ENCODE data around the gene LIPC.

LIPC gene

GRCh38 chr15:58434334-58434875, 2.6 kb downstream of the LIPC start:
- no peak overlapping the region for H3K4me3 ChIP-seq (ENCODE audit: control insufficient read depth, low read depth, low read length)
- no peak for DNase-seq (ENCODE audit: low read depth)
- TF ChIP-seq CTCF (IDR thresholded peaks at IDR 0.05; ENCODE audit: control insufficient read depth, insufficient read depth, low read depth, low read length, missing control alignments): no peak

DNA sequence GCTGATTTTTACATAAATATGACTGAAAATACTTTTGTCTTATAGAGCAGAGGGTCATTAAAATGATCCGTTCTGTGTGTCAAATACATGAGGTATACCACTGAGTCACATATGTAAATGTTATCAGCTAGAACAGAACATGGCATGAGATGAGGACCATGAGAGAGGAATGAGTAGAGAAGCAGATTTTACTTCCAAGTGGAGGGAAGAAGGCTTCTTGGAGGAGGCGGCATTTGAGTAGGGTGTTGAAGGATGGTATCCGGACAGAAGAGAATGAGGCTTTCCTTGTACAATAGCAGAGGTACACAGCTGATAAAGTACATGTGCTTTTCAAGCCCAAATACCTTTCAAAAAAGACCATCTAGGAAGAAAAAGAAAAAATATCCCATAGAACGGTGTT, 4.8 kb downstream of the LIPC start:
- DNase-seq (ENCODE audit: low read depth): no peak
- H3K4me3 ChIP-seq (ENCODE audit: control insufficient read depth, low read depth, low read length): no peak overlapping the region
- TF ChIP-seq CTCF (IDR thresholded peaks at IDR 0.05; ENCODE audit: control insufficient read depth, insufficient read depth, low read depth, low read length, missing control alignments): no peak

- no peak overlapping the region for H3K4me3 ChIP-seq (ENCODE audit: control insufficient read depth, low read depth, low read length)
- no peak for DNase-seq (ENCODE audit: low read depth)
- TF ChIP-seq CTCF (IDR thresholded peaks at IDR 0.05; ENCODE audit: control insufficient read depth, insufficient read depth, low read depth, low read length, missing control alignments): no peak
Observed at GRCh38 chr15:58437531-58438105, 5.8 kb downstream of the LIPC start.

GRCh38 chr15:58438111-58438510, 6.3 kb downstream of the LIPC start:
- H3K4me3 ChIP-seq (ENCODE audit: control insufficient read depth, low read depth, low read length): no peak overlapping the region
- no peak for TF ChIP-seq CTCF (IDR thresholded peaks at IDR 0.05; ENCODE audit: control insufficient read depth, insufficient read depth, low read depth, low read length, missing control alignments)
- no peak for DNase-seq (ENCODE audit: low read depth)

DNA sequence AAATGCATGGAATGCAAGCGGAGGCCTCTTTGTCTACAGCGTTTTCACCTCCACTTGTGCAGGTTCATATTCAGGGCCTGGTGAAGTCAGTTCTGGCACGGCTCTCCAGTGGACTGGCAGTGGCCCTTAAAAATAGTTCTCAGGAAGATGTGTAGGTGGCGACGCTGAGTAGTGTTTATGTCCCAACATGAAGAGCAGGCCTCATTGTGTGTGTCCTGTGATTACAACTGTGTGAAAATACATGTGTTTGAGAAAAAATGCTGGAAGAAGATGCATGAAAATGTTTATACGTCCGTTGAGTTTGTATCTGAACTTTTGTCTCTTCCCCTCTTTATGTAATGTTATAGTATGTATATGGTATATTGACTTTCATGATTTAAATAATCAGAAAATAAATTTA, 7.2 kb downstream of the LIPC start:
- TF ChIP-seq CTCF (IDR thresholded peaks at IDR 0.05; ENCODE audit: control insufficient read depth, insufficient read depth, low read depth, low read length, missing control alignments): peak; percentile 37
- peak; percentile 16 for DNase-seq (ENCODE audit: low read depth)
- no peak overlapping the region for H3K4me3 ChIP-seq (ENCODE audit: control insufficient read depth, low read depth, low read length)

- H3K4me3 ChIP-seq (ENCODE audit: control insufficient read depth, low read depth, low read length): no peak overlapping the region
- DNase-seq (ENCODE audit: low read depth): no peak
- TF ChIP-seq CTCF (IDR thresholded peaks at IDR 0.05; ENCODE audit: control insufficient read depth, insufficient read depth, low read depth, low read length, missing control alignments): no peak
Observed at GRCh38 chr15:58440158-58440910, 8.5 kb downstream of the LIPC start.

Measured in AG09309 (cell line).